GM12872 (cell line): ENCODE results near the gene TUBA3E.

Experiments used
- TF ChIP-seq, protein P1 (sequence below): IDR thresholded peaks from 3 replicates; pipeline ENCODE4 v1.5.1; 2011; ENCODE audit warnings: low read depth, mild to moderate bottlenecking, low read length, moderate library complexity; ENCODE audit not compliant: insufficient read depth

The TUBA3E gene

DNA sequence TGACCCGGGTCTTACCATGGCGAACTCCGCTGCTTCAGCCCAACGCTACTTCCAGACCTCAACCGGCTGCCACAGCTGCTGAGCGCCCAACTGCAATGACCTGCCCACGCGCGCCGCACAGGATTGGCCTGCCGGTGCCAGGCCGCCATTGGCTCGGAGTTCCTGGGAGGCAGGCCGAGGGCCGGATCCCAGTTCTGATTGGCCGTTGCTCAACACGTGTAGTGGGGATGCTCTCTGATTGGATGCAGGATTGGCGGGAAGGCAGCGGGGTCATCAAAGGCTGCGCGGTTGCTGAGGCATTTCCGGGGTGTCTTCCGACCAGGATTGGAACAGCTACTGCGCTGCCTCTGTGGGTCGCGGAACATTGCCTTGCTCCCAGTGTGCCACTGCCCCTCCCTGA is at the start of gene TUBA3E:
Gene TUBA3E, minus strand, starts transcription at position 97 of the 400 bp plus-strand sequence. Its CDS starts 79 bp downstream, at position 18.
- TF ChIP-seq, protein P1, sequence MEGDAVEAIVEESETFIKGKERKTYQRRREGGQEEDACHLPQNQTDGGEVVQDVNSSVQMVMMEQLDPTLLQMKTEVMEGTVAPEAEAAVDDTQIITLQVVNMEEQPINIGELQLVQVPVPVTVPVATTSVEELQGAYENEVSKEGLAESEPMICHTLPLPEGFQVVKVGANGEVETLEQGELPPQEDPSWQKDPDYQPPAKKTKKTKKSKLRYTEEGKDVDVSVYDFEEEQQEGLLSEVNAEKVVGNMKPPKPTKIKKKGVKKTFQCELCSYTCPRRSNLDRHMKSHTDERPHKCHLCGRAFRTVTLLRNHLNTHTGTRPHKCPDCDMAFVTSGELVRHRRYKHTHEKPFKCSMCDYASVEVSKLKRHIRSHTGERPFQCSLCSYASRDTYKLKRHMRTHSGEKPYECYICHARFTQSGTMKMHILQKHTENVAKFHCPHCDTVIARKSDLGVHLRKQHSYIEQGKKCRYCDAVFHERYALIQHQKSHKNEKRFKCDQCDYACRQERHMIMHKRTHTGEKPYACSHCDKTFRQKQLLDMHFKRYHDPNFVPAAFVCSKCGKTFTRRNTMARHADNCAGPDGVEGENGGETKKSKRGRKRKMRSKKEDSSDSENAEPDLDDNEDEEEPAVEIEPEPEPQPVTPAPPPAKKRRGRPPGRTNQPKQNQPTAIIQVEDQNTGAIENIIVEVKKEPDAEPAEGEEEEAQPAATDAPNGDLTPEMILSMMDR, result no peak

DNA sequence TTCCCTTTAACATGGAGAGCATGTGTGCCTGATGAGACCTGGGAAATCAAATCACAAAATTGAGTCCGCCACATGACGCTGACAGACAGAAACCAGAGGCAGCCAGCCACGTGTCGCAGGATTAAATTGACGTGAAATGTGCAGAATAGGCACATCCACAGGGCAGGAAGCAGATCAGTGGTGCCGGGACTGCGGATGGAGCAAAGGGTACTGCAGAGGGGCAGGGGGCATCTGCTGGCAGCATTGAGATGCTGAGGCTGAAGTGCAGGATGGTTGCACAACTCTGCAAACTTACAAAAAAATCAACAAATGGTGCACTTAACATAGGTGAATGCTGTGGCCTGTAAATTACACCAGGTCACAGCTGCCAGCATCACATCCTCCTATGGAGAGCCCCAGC is 48.2 kb upstream of the TUBA3E start:
- TF ChIP-seq, protein P1, result no peak

DNA sequence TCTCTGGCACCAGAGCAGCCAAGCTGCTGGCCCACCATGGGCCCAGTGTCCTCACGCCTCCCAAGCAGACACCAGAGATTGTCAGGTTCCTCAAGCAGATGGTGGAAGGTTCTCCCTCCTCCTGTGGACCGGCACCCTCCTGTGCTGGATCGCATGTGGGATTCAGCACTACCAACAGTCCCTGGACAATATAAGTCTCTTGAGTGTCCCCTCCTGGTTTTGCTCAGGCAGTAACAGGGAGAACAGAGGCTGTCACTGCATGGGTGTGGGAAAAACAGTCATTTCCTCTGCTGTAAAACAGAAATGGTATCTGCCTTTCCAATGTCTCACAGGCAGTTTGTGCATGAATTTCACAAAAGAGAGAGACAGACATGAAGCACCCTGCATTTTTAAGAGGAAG is 47.7 kb upstream of the TUBA3E start:
- TF ChIP-seq, protein P1, result no peak

DNA sequence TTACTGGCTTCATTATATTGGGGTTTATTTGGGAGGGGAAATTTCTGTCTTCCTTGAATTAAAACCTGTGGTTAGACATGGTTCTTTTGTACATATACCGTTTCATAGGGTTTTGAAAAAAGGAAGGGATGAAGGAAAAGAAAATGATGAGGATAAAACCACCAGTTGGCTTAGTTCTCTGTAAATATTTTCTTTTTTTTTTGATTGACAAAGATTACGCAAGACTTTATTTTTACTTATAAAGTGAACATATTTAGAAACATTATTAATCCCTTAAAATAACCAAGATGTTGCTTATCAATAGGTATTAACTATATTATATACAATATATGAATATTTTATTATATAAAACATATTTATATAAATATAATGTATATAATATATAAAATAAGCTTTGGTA is 45.1 kb upstream of the TUBA3E start:
- TF ChIP-seq, protein P1, result no peak

DNA sequence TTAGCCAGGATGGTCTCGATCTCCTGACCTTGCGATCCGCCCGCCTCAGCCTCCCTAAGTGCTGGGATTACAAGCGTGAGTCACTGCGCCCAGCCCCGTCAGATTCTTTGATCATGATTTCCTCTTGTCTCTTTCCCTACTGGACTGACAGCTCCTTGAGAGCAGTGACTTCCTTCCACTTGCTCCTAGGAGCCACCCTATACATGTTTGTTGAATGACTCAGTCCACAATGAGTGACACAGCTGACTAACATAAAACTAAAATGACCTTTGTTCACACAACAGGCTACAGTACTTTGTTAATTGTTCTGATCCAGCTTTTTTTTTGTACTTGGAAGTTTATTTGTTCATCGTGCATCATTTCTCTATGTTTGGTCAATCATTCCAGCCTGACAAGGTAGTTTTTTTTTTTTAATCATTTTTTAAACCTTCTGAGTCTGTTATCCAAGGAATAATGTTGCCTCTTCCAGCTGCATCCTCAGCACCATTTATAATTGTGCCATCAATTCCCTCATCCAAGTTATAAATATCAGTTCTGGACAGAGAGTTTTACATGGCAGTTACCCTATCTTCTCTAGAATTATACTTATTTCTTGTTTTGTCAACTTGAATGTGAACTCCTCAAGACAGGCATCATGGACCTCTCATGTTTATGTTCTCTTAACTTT is 42.9 kb upstream of the TUBA3E start:
- TF ChIP-seq, protein P1, result no peak

DNA sequence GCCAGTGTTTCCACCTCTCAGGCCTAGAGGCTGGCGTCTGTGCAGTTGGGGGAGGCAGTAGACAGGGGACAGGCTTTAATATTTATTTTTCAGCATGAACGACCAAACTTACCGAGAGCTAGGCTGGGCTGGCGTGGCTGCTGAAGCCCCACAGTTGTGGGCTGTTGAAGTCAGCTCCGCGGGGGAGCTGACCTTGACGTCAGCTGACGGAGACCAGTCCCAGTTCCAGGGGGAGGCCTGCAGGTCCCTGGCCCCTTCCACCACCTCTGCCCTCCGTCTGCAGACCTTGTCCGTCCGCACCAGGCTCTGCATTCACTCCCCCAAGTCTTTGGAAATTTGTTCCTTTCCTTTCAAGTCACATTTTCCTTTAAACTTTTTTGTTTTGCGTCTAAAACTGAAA is 33.4 kb upstream of the TUBA3E start:
- TF ChIP-seq, protein P1, result no peak

DNA sequence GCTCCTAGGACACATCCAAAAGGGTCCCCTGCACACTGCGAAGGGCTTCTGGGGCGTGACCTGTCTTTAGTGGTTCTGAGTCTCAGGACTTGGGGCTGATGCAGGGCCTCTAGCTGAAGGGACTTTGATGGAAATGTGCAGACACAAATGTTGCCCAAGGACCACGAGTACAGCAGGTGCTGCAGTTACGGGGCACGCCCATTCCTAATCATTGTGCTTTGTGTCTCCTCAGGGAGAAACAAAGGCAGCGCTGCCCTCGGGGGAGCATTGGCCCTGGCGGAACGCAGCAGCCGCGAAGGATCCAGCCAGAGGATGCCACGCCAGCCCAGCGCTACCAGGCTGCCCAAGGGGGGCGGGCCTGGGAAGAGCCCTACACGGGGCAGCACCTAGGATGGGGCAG is 8.0 kb downstream of the TUBA3E start:
- TF ChIP-seq, protein P1, result no peak
